GM12872 (cell line): ENCODE results near the gene VIL1.

Experiments
- TF ChIP-seq, protein P1 (sequence below): IDR thresholded peaks from 3 replicates; pipeline ENCODE4 v1.5.1; 2011; ENCODE audit warnings: low read depth, mild to moderate bottlenecking, low read length, moderate library complexity; ENCODE audit not compliant: insufficient read depth

Gene VIL1

DNA sequence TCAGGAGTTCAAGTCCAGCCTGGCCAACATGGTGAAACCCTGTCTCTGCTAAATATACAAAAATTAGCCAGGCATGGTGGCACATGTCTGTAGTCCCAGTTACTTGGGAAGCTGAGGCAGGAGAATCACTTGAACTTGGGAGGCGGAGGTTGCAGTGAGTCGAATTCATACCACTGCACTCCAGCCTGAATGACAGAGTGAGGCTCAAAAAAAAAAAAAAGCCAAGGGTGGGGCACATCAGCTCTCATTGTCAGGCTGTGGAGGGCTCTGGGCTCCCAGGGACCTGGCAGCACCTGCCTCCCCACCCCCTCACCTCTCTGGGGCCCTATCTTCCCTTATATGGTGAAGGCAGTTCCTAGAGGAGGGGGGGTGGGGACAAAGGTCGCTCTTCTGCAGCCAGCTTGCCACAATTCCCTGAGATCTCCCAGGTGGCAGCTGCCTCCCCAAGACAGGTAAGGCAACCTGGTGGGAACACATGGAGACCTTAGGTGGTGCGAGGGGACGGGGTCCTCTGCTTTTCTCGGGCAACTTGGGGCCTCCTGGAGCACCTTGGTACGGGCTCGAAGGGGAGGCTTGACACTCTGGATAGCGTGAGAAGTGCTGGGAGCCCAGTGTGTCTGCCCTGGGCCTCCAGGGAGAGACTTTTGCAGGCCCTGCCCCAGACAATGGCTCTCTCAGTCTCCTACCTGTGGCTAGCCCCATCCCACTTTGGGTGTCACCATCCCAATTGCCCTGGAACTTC is at the start of gene VIL1:
TSS of gene VIL1 (plus strand) at position 407 of the 742 bp plus-strand sequence. CDS start 4,656 bp downstream, outside the sequence.
- TF ChIP-seq, protein P1, sequence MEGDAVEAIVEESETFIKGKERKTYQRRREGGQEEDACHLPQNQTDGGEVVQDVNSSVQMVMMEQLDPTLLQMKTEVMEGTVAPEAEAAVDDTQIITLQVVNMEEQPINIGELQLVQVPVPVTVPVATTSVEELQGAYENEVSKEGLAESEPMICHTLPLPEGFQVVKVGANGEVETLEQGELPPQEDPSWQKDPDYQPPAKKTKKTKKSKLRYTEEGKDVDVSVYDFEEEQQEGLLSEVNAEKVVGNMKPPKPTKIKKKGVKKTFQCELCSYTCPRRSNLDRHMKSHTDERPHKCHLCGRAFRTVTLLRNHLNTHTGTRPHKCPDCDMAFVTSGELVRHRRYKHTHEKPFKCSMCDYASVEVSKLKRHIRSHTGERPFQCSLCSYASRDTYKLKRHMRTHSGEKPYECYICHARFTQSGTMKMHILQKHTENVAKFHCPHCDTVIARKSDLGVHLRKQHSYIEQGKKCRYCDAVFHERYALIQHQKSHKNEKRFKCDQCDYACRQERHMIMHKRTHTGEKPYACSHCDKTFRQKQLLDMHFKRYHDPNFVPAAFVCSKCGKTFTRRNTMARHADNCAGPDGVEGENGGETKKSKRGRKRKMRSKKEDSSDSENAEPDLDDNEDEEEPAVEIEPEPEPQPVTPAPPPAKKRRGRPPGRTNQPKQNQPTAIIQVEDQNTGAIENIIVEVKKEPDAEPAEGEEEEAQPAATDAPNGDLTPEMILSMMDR, result no peak

DNA sequence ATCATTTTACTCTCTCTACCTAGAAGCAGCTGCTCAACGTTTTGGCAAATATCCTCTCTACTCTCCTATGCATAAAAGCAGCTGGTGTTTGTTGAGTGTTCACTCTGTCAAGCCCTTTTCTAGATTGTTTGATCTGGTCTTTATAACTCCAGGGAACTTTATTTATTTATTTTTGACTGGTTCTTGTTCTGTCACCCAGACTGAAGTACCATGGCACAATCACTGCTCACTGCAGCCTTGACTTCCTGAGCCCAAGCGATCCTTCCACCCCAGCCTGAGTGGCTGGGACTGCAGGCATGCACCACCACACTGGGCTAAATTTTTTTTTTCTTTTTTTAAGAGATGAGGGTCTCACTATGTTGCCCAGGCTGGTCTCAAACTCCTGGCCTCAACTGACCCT is 49.6 kb upstream of the VIL1 start:
- TF ChIP-seq, protein P1, result no peak

DNA sequence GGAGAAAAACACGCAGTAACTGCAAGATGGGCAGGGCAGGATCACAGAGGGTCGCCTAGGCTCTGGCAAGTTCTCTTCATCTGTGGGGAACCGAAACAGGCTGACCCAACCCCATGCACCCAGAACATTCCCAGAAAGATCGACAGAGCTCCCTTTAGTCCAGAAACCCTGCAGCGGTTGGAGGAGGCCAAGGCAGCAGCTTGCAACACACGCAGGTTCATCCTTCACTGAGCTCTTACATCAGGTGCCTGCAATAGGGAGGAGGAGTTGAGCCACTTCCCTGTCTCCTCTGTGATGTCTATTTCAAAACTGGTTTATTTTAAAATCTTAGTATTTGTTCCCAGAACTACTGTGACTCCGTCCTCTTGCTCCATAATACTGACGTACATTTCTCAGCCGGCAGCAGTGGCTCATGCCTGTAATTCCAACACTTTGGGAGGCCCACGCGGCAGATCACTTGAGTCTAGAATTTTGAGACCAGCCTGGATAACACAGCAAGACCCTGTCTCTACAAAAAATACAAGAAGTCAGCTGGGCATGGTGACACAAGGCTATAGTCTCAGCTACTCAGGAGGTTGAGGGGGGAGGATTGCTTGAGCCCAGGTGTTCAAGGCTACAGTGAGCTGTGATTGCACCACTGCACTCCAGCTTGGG is 48.4 kb upstream of the VIL1 start:
- TF ChIP-seq, protein P1, result no peak

DNA sequence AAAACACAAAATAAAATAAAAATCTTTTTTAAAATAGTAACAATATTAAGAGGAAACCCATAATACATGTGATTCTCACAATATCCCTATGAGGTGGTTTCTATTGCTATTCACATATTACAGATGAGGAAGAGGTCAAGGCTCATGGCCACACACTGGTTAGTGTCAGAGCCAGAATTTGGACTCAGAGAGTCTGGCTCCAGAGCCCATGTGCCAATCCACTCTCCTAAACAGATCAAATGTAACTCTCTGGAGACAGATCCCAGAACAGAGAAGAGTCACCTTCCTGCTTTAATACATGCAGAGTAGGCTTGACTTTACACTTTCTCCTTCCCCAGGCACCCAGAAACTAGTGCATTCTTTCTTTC is 47.0 kb upstream of the VIL1 start:
- TF ChIP-seq, protein P1, result no peak

DNA sequence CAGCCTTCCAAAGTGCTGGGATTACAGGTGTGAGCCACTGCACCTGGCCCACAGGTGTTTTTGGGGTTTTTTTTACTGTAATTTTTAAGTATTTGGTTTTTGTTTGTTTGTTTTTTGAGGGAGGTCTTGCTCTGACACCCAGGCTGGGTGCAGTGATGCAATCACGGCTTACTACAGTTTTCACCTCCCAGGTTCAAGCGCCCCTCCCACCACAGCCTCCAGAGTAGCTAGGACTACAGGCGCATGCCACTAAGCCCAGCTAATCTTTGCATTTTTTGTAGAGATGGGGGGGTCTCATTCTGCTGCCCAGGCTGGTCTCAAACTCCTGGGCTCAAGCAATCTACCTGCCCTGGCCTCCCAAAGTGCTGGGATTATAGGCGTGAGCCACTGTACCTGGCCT is 44.1 kb upstream of the VIL1 start:
- TF ChIP-seq, protein P1, result no peak

DNA sequence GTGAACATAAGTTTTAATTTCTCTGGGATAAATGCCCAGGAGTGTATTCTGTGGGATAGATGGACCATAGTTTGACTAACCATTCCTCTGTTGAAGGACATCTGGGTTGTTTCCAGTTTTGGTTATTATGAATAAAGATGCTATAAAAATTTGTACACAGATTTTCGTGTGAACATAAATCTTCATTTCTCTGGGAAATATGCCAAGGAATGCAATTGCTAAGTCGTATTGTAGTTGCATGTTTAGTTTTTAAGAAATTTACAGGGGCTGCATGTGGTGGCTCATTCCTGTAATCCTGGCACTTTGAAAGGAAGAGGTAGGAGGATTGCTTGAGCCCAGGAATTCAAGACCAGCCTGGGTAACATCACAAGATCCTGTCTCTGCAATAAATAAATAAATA is 43.7 kb upstream of the VIL1 start:
- TF ChIP-seq, protein P1, result no peak

DNA sequence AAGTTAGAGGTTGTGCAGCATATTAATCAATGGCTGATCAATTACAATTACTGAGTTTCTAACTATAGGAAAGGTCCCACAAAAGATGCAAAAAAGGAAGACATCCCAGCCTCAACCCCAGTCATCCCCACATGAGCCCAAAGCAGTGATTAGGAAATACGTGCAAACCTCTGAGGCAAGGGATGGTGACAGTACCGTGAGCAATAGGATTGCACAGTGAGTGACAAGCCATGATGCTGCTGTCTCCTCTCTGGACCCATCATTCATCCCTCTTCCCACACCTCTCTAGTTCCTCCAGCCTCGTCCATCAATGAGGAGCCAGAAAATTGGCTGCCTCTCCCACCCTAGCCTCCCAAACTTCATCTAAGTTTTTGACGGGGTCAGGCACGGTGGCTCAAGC is 40.9 kb upstream of the VIL1 start:
- TF ChIP-seq, protein P1, result no peak
